Measurements from ENCODE around the gene ELF4.
A peak's percentile ranks its signal among the peaks of the same experiment; 100 is the strongest.

Gene ELF4

GRCh38 chrX:130106071-130106470, 4.2 kb downstream of the ELF4 start:
- Histone ChIP-seq H3K4me3 (ENCODE audit: low read length) (peak overlapping the region; percentile 2), H3K36me3 (ENCODE audit: insufficient read depth, low read length) (no peaks in the 10 kb centered on the region), H3K9me3 (ENCODE audit: low read length) (no peaks in the 10 kb centered on the region), H2AFZ (ENCODE audit: low read depth, low read length) (no peak overlapping the region), H3K27me3 (ENCODE audit: insufficient read depth, low read length) (no peaks in the 10 kb centered on the region), H3K4me1 (ENCODE audit: insufficient read depth, low read length) (peaks cover 15% of the 10 kb centered on the region)

- H3K4me1 ChIP-seq (ENCODE audit: insufficient read depth, low read length), result peaks cover 15% of the 10 kb centered on the region
- H2AFZ ChIP-seq (ENCODE audit: low read depth, low read length), result no peak overlapping the region
- H3K27me3 ChIP-seq (ENCODE audit: insufficient read depth, low read length), result no peaks in the 10 kb centered on the region
- H3K4me3 ChIP-seq (ENCODE audit: low read length), result peak overlapping the region; percentile 2
- no peaks in the 10 kb centered on the region for H3K36me3 ChIP-seq (ENCODE audit: insufficient read depth, low read length)
- no peaks in the 10 kb centered on the region for H3K9me3 ChIP-seq (ENCODE audit: low read length)
Observed at GRCh38 chrX:130105244-130105643, 5.1 kb downstream of the ELF4 start.

GRCh38 chrX:130103605-130104004, 6.7 kb downstream of the ELF4 start:
- Histone ChIP-seq H3K9me3 (ENCODE audit: low read length) (no peaks in the 10 kb centered on the region), H3K4me3 (ENCODE audit: low read length) (no peak overlapping the region), H2AFZ (ENCODE audit: low read depth, low read length) (no peak overlapping the region), H3K4me1 (ENCODE audit: insufficient read depth, low read length) (peaks cover 15% of the 10 kb centered on the region), H3K27me3 (ENCODE audit: insufficient read depth, low read length) (no peaks in the 10 kb centered on the region), H3K36me3 (ENCODE audit: insufficient read depth, low read length) (no peaks in the 10 kb centered on the region)

GRCh38 chrX:130100180-130100579, 10.1 kb downstream of the ELF4 start:
- Histone ChIP-seq H3K9me3 (ENCODE audit: low read length) (no peaks in the 10 kb centered on the region), H2AFZ (ENCODE audit: low read depth, low read length) (no peak overlapping the region), H3K4me3 (ENCODE audit: low read length) (no peak overlapping the region), H3K4me1 (ENCODE audit: insufficient read depth, low read length) (peaks cover 2% of the 10 kb centered on the region), H3K27me3 (ENCODE audit: insufficient read depth, low read length) (no peaks in the 10 kb centered on the region), H3K36me3 (ENCODE audit: insufficient read depth, low read length) (no peaks in the 10 kb centered on the region)

- no peak overlapping the region for H3K4me3 ChIP-seq (ENCODE audit: low read length)
- H3K4me1 ChIP-seq (ENCODE audit: insufficient read depth, low read length), result no peaks in the 10 kb centered on the region
- H3K27me3 ChIP-seq (ENCODE audit: insufficient read depth, low read length), result no peaks in the 10 kb centered on the region
- H3K36me3 ChIP-seq (ENCODE audit: insufficient read depth, low read length), result no peaks in the 10 kb centered on the region
- H3K9me3 ChIP-seq (ENCODE audit: low read length), result no peaks in the 10 kb centered on the region
- no peak overlapping the region for H2AFZ ChIP-seq (ENCODE audit: low read depth, low read length)
Observed at GRCh38 chrX:130098210-130098552, 12.1 kb downstream of the ELF4 start.

- Histone ChIP-seq H2AFZ (ENCODE audit: low read depth, low read length) (no peak overlapping the region), H3K4me1 (ENCODE audit: insufficient read depth, low read length) (no peaks in the 10 kb centered on the region), H3K27me3 (ENCODE audit: insufficient read depth, low read length) (no peaks in the 10 kb centered on the region), H3K36me3 (ENCODE audit: insufficient read depth, low read length) (no peaks in the 10 kb centered on the region), H3K4me3 (ENCODE audit: low read length) (no peak overlapping the region), H3K9me3 (ENCODE audit: low read length) (no peaks in the 10 kb centered on the region)
Observed at GRCh38 chrX:130097507-130098209, 12.6 kb downstream of the ELF4 start.

- Histone ChIP-seq H3K4me1 (ENCODE audit: insufficient read depth, low read length) (no peaks in the 10 kb centered on the region), H2AFZ (ENCODE audit: low read depth, low read length) (no peak overlapping the region), H3K27me3 (ENCODE audit: insufficient read depth, low read length) (no peaks in the 10 kb centered on the region), H3K9me3 (ENCODE audit: low read length) (no peaks in the 10 kb centered on the region), H3K4me3 (ENCODE audit: low read length) (no peak overlapping the region), H3K36me3 (ENCODE audit: insufficient read depth, low read length) (no peaks in the 10 kb centered on the region)
Observed at GRCh38 chrX:130095249-130096030, 14.9 kb downstream of the ELF4 start.

GRCh38 chrX:130094696-130095095, 15.6 kb downstream of the ELF4 start:
- Histone ChIP-seq H3K36me3 (ENCODE audit: insufficient read depth, low read length) (no peaks in the 10 kb centered on the region), H3K4me1 (ENCODE audit: insufficient read depth, low read length) (no peaks in the 10 kb centered on the region), H3K9me3 (ENCODE audit: low read length) (no peaks in the 10 kb centered on the region), H3K4me3 (ENCODE audit: low read length) (no peak overlapping the region), H3K27me3 (ENCODE audit: insufficient read depth, low read length) (no peaks in the 10 kb centered on the region), H2AFZ (ENCODE audit: low read depth, low read length) (no peak overlapping the region)

- Histone ChIP-seq H3K4me1 (ENCODE audit: insufficient read depth, low read length) (no peaks in the 10 kb centered on the region), H3K27me3 (ENCODE audit: insufficient read depth, low read length) (no peaks in the 10 kb centered on the region), H2AFZ (ENCODE audit: low read depth, low read length) (no peak overlapping the region), H3K9me3 (ENCODE audit: low read length) (no peaks in the 10 kb centered on the region), H3K36me3 (ENCODE audit: insufficient read depth, low read length) (no peaks in the 10 kb centered on the region), H3K4me3 (ENCODE audit: low read length) (no peak overlapping the region)
Observed at GRCh38 chrX:130093271-130093670, 17.0 kb downstream of the ELF4 start.

- Histone ChIP-seq H3K4me1 (ENCODE audit: insufficient read depth, low read length) (no peaks in the 10 kb centered on the region), H3K9me3 (ENCODE audit: low read length) (no peaks in the 10 kb centered on the region), H3K4me3 (ENCODE audit: low read length) (no peak overlapping the region), H2AFZ (ENCODE audit: low read depth, low read length) (no peak overlapping the region), H3K36me3 (ENCODE audit: insufficient read depth, low read length) (no peaks in the 10 kb centered on the region), H3K27me3 (ENCODE audit: insufficient read depth, low read length) (no peaks in the 10 kb centered on the region)
Observed at GRCh38 chrX:130091980-130092522, 18.2 kb downstream of the ELF4 start.

- Histone ChIP-seq H3K4me1 (ENCODE audit: insufficient read depth, low read length) (no peaks in the 10 kb centered on the region), H2AFZ (ENCODE audit: low read depth, low read length) (no peak overlapping the region), H3K27me3 (ENCODE audit: insufficient read depth, low read length) (no peaks in the 10 kb centered on the region), H3K36me3 (ENCODE audit: insufficient read depth, low read length) (no peaks in the 10 kb centered on the region), H3K9me3 (ENCODE audit: low read length) (no peaks in the 10 kb centered on the region), H3K4me3 (ENCODE audit: low read length) (no peak overlapping the region)
Observed at GRCh38 chrX:130090364-130090763, 19.9 kb downstream of the ELF4 start.

- H3K36me3 ChIP-seq (ENCODE audit: insufficient read depth, low read length), result no peaks in the 10 kb centered on the region
- no peaks in the 10 kb centered on the region for H3K27me3 ChIP-seq (ENCODE audit: insufficient read depth, low read length)
- H3K4me3 ChIP-seq (ENCODE audit: low read length), result no peak overlapping the region
- H3K9me3 ChIP-seq (ENCODE audit: low read length), result no peaks in the 10 kb centered on the region
- H2AFZ ChIP-seq (ENCODE audit: low read depth, low read length), result no peak overlapping the region
- H3K4me1 ChIP-seq (ENCODE audit: insufficient read depth, low read length), result no peaks in the 10 kb centered on the region
Observed at GRCh38 chrX:130086447-130087206, 23.7 kb downstream of the ELF4 start.
